NCI-H146 (cell line): Measurements from ENCODE around the gene NEO1.
A peak's percentile ranks its signal among the peaks of the same experiment; 100 is the strongest.

Source experiments
- DNase-seq: peaks from one replicate; lab custom pipeline; 2025; lab: John Stamatoyannopoulos, UW

The NEO1 gene

GRCh38 chr15:73028831-73029451 lies 23.3 kb upstream of the NEO1 start:
- DNase-seq, result no peak

GRCh38 chr15:73030122-73030679 lies 22.1 kb upstream of the NEO1 start:
- no peak for DNase-seq

DNA sequence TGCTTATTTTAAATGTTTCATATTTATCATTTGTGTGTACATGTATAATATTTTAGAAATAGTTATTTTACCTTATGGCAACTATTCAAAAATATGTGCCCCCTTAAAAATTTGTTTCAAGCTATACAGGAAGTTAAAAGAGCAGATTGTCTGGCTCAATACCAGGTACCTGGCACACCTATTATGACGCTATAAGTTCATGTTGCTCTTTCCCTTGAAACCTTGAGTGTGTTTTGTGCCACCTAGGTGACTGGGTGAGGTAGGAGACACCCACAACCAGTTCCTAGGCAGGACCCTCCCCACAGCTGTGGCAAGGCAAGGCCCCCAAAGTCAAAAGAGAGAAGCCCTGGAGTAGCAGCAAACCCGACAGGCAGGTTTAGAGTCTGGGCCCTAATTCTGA lies 20.6 kb upstream of the NEO1 start:
- DNase-seq, result no peak

- no peak for DNase-seq
These were observed 18.7 kb upstream of the NEO1 start for GRCh38 chr15:73033611-73034010.

GRCh38 chr15:73034221-73034620 lies 18.0 kb upstream of the NEO1 start:
- DNase-seq, result no peak

- no peak for DNase-seq
These were observed 17.0 kb upstream of the NEO1 start for GRCh38 chr15:73035221-73035620.

- DNase-seq, result no peak
These were observed 14.0 kb upstream of the NEO1 start for GRCh38 chr15:73038220-73038619.

- DNase-seq, result no peak
These were observed 6.2 kb upstream of the NEO1 start for GRCh38 chr15:73046073-73046472.

DNA sequence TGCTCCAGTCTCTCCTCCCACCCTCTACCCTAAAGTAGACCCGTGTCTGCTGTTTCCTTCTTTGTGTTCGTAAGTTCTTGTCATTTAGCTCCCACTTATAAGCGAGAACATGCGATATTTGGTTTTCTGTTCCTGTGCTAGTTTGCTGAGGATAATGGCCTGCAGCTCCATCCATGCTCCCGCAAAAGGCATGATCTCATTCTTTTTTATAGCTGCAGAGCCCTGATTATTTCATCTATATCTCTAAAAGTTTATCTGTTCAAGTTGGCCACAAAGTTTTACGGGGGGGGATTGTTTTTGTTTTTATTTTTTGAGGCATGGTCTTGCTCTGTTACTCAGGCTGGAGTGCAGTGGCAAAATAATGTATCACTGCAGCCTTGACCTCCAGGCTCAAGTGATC lies 4.4 kb upstream of the NEO1 start:
- no peak for DNase-seq

- DNase-seq, result no peak
These were observed 3.5 kb upstream of the NEO1 start for GRCh38 chr15:73048624-73049295.

DNA sequence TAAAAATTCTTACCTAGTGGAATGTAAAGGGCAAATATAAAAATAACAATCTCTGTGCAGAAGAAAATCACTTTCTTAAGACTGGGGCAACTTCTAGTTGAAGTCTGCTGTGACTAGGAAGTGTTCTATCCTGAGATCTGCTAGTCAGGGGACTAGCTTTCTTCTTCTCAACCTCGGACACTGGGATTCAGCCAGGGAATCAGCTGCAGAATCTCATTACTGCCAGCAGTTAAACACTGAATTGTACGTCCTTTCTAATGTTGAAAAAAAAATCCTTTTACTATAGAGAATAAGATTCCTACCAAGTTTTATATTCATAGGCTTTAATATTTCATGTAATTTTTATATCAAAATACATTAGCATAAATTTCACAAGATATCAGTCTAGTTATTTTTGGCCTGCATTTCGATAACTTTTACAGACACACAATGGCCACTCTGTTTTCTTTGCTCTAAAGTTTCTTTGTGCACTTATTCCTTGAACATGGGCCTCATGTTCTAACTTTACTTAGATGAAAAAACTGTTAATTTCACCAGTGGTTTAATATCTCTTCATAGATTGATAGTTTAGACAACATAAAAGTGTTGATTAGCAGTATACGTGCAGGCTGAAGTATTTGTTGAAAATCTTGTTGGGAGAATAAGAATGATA lies 2.6 kb upstream of the NEO1 start:
- no peak for DNase-seq

DNA sequence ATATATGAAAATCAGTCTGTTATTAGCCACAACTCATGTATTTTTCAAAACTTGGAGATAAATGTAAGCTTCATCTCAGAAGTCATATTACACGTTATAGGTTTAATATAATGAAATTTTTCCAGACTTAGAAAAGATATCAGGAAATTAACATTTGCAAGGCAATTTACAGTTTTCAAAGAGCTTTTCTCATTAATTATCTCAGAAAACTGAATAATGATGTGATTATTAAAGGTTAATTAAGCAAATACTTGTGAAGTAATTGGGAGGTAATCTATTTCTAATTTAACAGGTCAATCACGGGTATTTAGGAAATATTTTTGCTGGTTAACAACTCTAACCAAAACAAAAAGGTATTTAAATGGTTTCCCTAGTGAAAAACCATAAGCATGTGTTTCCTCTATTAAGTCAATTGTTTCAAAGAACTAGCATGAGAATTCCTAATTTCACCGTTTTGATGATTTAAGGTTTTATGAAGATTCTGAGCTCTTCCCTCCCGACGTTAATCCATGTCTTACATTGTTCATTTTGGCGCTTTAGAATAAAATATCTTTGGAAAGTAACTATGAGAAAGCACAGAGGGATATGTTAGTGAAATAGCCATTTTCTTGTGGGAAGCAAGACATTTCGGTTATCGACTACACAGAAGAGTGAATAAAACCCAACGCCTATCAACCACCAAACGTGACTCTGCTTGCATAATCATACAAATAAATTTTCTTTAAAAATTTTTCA lies 1.5 kb upstream of the NEO1 start:
- DNase-seq, result no peak

DNA sequence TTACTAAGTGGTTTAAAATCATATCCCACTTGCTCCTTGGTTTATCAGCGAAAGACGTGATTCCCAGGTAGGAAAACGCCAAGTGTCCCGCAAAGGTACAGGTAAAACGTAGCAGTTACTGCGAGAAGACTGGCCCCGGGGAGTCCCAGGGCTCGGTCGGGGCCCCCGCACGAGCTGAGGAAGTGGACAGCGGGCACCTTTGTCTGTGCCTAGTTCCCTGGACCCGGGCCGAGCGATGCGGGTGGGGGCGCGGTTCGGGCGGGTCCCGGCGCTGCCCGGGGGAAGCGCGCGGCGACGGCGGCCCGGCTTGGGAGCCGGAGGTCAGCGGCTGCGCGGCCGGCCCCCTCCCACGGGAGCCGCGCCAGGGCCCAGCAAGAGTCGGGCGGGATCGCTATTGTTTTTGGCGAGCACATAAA lies 864 bp upstream of the NEO1 start:
- DNase-seq, result no peak

- peak; percentile 33 for DNase-seq
These were observed 562 bp downstream of the NEO1 start for GRCh38 chr15:73052653-73053397.

- no peak for DNase-seq
These were observed 1.1 kb downstream of the NEO1 start for GRCh38 chr15:73053398-73053723.

DNA sequence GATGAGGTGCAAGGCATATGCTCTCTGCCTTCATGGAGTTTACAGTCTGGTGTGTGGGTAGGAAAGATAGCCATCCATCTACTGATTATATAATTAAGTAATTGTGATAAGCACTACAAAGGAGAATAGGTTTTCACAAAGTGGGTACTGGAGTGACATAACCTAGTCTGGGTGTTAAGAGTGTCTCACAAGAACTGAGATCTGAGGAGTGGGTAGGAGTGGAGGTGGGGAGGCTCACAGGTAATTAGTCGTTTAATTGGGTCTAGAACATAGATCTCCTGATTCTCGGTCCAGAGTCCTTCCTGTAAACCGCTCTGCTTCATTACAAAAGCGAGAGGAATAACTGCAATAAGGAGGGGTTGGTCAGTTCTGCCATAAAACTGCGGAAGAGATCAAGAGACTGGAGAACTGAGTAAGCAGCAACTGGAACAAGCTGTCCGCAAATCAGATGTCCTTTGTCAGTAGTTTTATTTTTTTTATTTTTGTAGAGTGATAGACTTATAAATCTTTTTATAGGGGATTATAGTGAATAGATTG lies 2.2 kb downstream of the NEO1 start:
- no peak for DNase-seq

- DNase-seq, result no peak
These were observed 4.2 kb downstream of the NEO1 start for GRCh38 chr15:73056460-73056859.

- no peak for DNase-seq
These were observed 6.2 kb downstream of the NEO1 start for GRCh38 chr15:73058437-73058836.

DNA sequence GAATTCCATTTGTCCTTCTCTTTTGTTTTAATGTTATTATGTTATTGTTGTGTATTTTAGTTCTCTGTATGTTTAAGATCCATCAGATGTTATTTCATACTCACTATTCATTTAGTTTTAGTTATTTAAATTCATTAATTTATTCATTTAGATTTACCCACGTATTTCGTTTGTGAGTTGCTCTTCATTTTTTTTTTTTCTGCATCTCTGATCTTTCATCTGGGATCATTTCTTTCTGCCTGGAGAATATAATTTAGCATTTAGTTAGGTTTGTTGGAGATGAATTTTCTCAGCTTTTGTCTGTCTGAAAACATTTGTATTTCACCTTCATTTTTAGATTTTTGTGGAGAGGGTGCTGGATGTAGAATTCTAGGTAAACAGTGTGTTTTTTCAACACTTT lies 12.9 kb downstream of the NEO1 start:
- no peak for DNase-seq

DNA sequence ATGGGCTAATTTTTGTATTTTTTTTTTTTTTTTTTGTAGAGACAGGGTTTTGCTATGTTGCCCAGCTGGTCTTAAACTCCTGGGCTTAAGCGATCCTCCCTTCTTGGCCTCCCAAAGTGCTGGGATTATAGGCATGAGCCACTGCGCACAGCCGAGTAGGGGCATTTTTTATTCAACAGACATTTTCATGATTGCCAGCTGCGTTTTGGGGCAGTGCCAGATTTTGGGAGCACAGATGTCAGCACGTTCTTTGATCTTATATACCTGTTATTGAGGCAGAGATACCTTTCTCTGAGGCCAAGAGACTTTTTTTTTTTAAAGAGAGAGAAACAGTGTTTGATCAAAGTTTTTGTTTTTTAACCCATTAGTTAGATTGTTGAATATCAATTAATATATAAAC lies 16.8 kb downstream of the NEO1 start:
- no peak for DNase-seq

DNA sequence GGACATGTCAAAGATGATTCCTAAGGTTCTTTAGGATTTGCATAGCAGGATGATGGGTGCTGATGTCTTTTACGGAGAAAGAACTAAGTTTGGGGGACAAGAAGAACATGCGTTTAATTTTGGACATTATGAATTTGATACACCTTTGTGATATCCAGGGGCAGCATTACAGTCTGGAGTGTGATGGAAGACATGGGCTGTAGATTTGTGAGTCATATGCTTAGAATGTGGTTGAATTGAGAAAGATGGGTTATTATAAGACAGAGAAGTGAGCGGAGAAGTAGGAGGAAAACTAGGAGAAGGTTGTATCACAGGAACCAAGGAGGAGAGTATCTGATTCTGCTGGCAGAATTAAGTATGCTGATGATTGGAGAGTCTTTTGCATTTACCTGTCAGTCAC lies 20.6 kb downstream of the NEO1 start:
- no peak for DNase-seq

DNA sequence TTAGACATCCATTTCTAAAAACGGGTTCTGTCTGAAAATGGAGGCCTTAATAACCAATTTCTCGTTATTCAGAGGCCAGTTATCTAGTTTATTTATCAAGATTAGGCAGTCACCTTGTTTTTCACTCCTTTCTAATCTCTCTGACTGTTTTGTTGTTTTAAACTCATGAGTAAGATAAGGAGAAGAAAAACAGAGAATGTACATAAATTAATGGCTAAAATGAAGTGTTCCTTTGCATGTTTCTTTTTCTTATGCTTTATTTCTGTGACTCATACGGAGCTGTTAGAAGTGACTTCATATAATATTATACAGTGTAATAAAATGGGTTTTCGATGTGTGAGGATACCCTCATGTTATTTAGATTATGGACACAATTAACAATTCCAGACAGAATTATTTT lies 22.0 kb downstream of the NEO1 start:
- DNase-seq, result no peak
